Endothelial cell (in vitro differentiated cells): Measurements from ENCODE around the gene PPIE. TPM values are rescaled to one million over a fixed set of nuclear protein-coding genes. Genes with fewer than 3 reads are reported as not detected.
"Not testable (repeated sequence)": the region's sequence is repeated elsewhere in the genome, so short reads cannot be mapped to it uniquely, and the experiment has no call there.

Experiments used
- DNase-seq: peaks from one replicate; pipeline ENCODE4 v3.0.0; 2021; ENCODE audit warnings: low spot score
- H3K27ac Mint-ChIP-seq: one replicate; pipeline ENCODE4 v1.8.0; 2021; ENCODE audit warnings: mixed read lengths, inconsistent platforms; ENCODE audit not compliant: unreplicated experiment
- H3K27me3 Mint-ChIP-seq: one replicate; pipeline ENCODE4 v1.8.0; 2021; ENCODE audit warnings: mild to moderate bottlenecking, moderate library complexity, mixed read lengths, inconsistent platforms; ENCODE audit not compliant: unreplicated experiment
- H3K36me3 Mint-ChIP-seq: one replicate; pipeline ENCODE4 v1.8.0; 2021; ENCODE audit warnings: mild to moderate bottlenecking, low read depth, mixed read lengths, inconsistent platforms; ENCODE audit not compliant: unreplicated experiment
- H3K4me1 Mint-ChIP-seq: one replicate; pipeline ENCODE4 v1.8.0; 2021; ENCODE audit warnings: mild to moderate bottlenecking, mixed read lengths, inconsistent platforms; ENCODE audit not compliant: unreplicated experiment
- H3K4me3 Mint-ChIP-seq: one replicate; pipeline ENCODE4 v1.8.0; 2021; ENCODE audit warnings: mild to moderate bottlenecking, mixed read lengths, inconsistent platforms; ENCODE audit not compliant: unreplicated experiment
- H3K9me3 Mint-ChIP-seq: one replicate; pipeline ENCODE4 v1.8.0; 2021; ENCODE audit warnings: mixed read lengths, inconsistent platforms; ENCODE audit not compliant: unreplicated experiment
- total RNA-seq: library from RNA; stranded (reverse); fragmentation: NEBNext Ultra II Directional; extraction: Animal tissue kit (Norgen Biotek cat#: 25700); gene quantifications from one replicate; pipeline ENCODE4 v1.2.1, GENCODE V29; 2021; ENCODE audit not compliant: unreplicated experiment
- TF ChIP-seq, protein P1 (sequence below): fragments of 200-600 bp; sonication (generic); IDR thresholded peaks from one replicate; pipeline ENCODE4 v1.5.0; 2021; ENCODE audit warnings: antibody characterized with exemption; ENCODE audit not compliant: unreplicated experiment

Gene PPIE
- total RNA-seq, 1 donor from 2014 or later: 38.1 TPM

- DNase-seq, H3K4me1 Mint-ChIP-seq, H3K4me3 Mint-ChIP-seq, H3K36me3 Mint-ChIP-seq, H3K27ac Mint-ChIP-seq, H3K27me3 Mint-ChIP-seq, H3K9me3 Mint-ChIP-seq: not testable (repeated sequence)
Measured at GRCh38 chr1:39769502-39769901, 30.8 kb downstream of the PPIE start.

GRCh38 chr1:39770100-39771021 lies 31.7 kb downstream of the PPIE start:
- not testable (repeated sequence) for H3K27me3 Mint-ChIP-seq, H3K36me3 Mint-ChIP-seq, H3K27ac Mint-ChIP-seq, H3K4me1 Mint-ChIP-seq, H3K9me3 Mint-ChIP-seq, DNase-seq
- H3K4me3 Mint-ChIP-seq: peak overlapping the region; percentile 68

GRCh38 chr1:39771022-39771532 lies 32.4 kb downstream of the PPIE start, which contains the start of gene OXCT2:
Gene OXCT2, minus strand, starts transcription at chr1:39771348. Its CDS starts 93 bp downstream, at chr1:39771255.
- H3K4me1 Mint-ChIP-seq, DNase-seq, H3K9me3 Mint-ChIP-seq, H3K36me3 Mint-ChIP-seq, H3K27me3 Mint-ChIP-seq, H3K27ac Mint-ChIP-seq: not testable (repeated sequence)
- H3K4me3 Mint-ChIP-seq: peak within 1 kb of the TSS; percentile 68

- not testable (repeated sequence) for H3K9me3 Mint-ChIP-seq, H3K36me3 Mint-ChIP-seq, H3K27me3 Mint-ChIP-seq, H3K4me1 Mint-ChIP-seq, H3K27ac Mint-ChIP-seq, DNase-seq, H3K4me3 Mint-ChIP-seq
Measured at GRCh38 chr1:39773369-39773979, 34.8 kb downstream of the PPIE start.

- H3K36me3 Mint-ChIP-seq, DNase-seq, H3K4me1 Mint-ChIP-seq, H3K4me3 Mint-ChIP-seq, H3K9me3 Mint-ChIP-seq, H3K27me3 Mint-ChIP-seq, H3K27ac Mint-ChIP-seq: not testable (repeated sequence)
Measured at GRCh38 chr1:39775141-39775540, 36.5 kb downstream of the PPIE start.

DNA sequence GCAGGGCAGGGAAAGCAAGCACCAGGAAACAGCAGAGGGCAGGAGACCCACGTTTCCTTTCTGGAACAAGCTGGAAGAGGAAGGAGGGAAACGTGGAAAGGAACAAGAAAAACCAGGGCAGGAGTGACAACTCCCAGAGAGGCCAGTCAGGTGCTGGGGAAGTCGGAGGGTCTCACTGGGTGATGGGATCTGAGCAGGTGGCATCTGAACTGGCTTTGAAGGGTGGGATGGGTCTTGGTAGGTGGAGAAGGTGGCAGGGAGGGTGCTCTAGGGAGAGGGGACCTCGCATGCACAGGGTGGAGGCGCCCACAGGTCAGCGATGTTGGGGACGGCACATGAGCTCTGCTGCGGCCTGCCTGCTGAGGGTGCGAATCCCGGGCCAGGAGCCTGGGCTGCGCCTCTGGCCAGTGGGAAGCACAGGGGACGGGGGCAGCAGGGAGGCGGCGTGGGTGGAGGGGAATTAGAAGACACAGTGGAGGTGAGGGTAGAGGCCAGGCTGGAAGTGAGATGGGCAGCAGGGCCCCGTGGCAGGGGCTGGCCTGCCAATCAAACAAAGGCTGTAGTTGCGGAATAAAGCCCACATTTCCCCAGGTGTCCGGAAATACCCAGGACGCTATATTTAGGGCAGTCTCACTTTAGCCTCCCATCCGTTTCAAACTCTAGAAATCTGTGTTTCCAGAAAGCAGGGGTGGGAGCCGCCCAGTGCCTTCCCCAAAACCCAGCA lies 37.2 kb downstream of the PPIE start:
- H3K36me3 Mint-ChIP-seq, H3K4me1 Mint-ChIP-seq, DNase-seq, H3K27ac Mint-ChIP-seq, H3K27me3 Mint-ChIP-seq, H3K4me3 Mint-ChIP-seq, H3K9me3 Mint-ChIP-seq: not testable (repeated sequence)

DNA sequence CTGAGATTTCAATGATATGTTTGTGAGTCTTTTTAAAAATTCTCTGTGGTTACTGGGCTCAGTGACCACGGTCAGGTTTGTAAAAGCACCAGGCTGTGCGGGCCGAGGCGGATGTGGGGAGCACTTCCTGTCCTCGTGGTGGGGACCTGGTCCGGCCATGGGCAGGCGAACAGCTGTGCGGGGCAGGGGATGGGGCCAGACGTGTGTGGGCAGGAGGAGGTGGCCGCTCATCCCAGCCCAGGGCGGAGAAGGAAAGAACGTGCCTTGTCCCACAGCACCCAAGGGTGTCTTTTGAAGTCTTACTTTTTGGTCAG lies 37.7 kb downstream of the PPIE start:
- Mint-ChIP-seq H3K27me3 (peaks cover 1% of the 10 kb centered on the region), H3K9me3 (no peaks in the 10 kb centered on the region), H3K4me3 (no peak overlapping the region), H3K27ac (no peak overlapping the region), H3K4me1 (no peaks in the 10 kb centered on the region), H3K36me3 (no peaks in the 10 kb centered on the region)
- no peak for DNase-seq
- TF ChIP-seq, protein P1, sequence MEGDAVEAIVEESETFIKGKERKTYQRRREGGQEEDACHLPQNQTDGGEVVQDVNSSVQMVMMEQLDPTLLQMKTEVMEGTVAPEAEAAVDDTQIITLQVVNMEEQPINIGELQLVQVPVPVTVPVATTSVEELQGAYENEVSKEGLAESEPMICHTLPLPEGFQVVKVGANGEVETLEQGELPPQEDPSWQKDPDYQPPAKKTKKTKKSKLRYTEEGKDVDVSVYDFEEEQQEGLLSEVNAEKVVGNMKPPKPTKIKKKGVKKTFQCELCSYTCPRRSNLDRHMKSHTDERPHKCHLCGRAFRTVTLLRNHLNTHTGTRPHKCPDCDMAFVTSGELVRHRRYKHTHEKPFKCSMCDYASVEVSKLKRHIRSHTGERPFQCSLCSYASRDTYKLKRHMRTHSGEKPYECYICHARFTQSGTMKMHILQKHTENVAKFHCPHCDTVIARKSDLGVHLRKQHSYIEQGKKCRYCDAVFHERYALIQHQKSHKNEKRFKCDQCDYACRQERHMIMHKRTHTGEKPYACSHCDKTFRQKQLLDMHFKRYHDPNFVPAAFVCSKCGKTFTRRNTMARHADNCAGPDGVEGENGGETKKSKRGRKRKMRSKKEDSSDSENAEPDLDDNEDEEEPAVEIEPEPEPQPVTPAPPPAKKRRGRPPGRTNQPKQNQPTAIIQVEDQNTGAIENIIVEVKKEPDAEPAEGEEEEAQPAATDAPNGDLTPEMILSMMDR: no peak
